Measurements from ENCODE around the gene LRRC4. TPM values are rescaled to one million over a fixed set of nuclear protein-coding genes. Genes with fewer than 3 reads are reported as not detected.
A peak's percentile ranks its signal among the peaks of the same experiment; 100 is the strongest.

Gene LRRC4
- total and polyA plus RNA-seq, 12 donors, result 0.75 to 7.3 (median 3.1) TPM

DNA sequence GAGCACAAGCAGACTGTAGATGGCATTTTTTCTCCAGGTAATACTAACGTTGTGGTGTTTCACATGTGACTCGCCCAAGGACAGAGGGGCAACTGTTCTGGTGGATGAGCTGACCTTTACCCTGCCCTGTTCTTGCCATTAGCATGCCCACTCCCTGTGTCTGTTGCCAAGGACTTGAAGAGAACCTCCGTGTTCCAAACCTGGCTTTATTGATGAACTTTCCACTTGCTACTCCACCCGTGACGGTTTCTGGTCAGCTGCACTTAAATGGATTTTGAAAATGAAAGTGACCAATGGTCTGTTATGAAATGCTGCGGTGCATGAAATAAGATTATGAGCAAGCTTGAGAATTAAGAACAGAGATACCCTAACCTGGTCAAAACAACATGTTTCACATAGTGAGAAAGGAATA lies 30.4 kb downstream of the LRRC4 start:
- no peaks in the 10 kb centered on the region for H3K27me3 ChIP-seq
- peak overlapping the region in 2 of 10 donors; percentile 6 to 13 for H3K4me3 ChIP-seq
- peak overlapping the region in 3 of 10 donors; percentile 29 to 52 (median 29) for H3K27ac ChIP-seq
- H3K4me1 ChIP-seq, result peaks cover 8 to 79% (median 28%) of the 10 kb centered on the region in 9 donors
- ATAC-seq (no peak), DNase-seq (no peak)
- WGBS, 2 donors, result 54 to 73% methylated on average over 6 of the region's 6 CpGs
- no peak for TF ChIP-seq CTCF (IDR thresholded peaks at IDR 0.05)
- intact Hi-C loops (cut with DNase I), result no loop called here
- H3K36me3 ChIP-seq, result peaks cover 0 to 25% (median 0%) of the 10 kb centered on the region in 9 donors
- H3K9me3 ChIP-seq, result no peaks in the 10 kb centered on the region

DNA sequence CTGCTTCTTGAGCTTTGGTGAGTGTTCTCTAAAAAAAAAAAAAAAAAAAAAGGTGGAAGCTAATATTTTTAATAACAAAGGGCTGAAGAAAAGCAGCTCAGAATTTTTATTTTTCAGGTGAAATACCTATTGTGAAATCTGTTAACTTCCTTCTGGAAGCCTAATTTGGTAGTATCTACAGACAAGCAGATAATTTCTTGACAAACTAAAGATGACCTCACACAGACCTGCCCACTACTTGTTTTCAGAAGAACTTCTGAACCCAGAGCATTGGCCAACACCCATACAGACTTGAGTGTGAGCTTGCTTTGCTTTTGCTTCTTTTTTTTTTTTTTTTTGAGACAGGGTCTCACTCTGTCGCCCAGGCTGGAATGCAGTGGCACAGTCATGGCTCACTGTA lies 31.2 kb downstream of the LRRC4 start:
- intact Hi-C loops (cut with DNase I), result no loop called here
- ATAC-seq (no peak), DNase-seq (no peak)
- Histone ChIP-seq H3K9me3 (no peaks in the 10 kb centered on the region), H3K27me3 (no peaks in the 10 kb centered on the region), H3K4me3 (no peak overlapping the region), H3K36me3 (peaks cover 0 to 26% (median 0%) of the 10 kb centered on the region in 9 donors), H3K27ac (peak overlapping the region in 1 of 10 donors; percentile 29), H3K4me1 (peaks cover 12 to 83% (median 36%) of the 10 kb centered on the region in 9 donors)
- WGBS, 2 donors, result 100% methylated on average over 1 of the region's 1 CpG
- TF ChIP-seq CTCF (IDR thresholded peaks at IDR 0.05), result no peak

DNA sequence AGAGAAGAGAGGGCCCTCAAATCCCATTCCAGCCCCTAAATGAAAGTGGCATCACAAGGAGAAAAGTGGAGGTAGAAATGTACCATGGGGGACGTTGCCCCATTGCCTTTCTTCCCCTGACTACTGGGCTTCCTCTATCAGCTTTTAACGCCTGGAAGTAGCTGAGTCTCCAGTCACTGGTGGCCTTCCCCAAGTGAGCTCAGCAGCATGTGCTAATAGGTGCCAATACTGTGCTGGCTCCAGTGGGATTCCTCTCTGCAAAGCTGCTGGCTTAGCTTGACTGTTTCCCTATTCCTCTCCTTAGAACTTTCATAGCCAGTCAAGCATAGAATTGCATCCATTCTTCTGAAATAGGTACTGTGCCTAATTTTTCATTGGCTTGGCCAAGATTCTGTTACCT lies 32.6 kb downstream of the LRRC4 start:
- 56 to 62% methylated on average over 2 of the region's 2 CpGs for WGBS, 2 donors
- H3K9me3 ChIP-seq, result no peaks in the 10 kb centered on the region

GRCh38 chr7:127997226-127997922 lies 33.9 kb downstream of the LRRC4 start:
- intact Hi-C loops (cut with DNase I), result no loop called here
- ATAC-seq (no peak), DNase-seq (no peak)
- Histone ChIP-seq H3K27me3 (no peaks in the 10 kb centered on the region), H3K36me3 (peaks cover 0 to 50% (median 0%) of the 10 kb centered on the region in 9 donors), H3K9me3 (no peaks in the 10 kb centered on the region), H3K4me3 (no peak overlapping the region), H3K27ac (no peak overlapping the region), H3K4me1 (peaks cover 16 to 66% (median 42%) of the 10 kb centered on the region in 9 donors)
- WGBS, 2 donors, result 87 to 90% methylated on average over 4 of the region's 4 CpGs
- TF ChIP-seq CTCF (IDR thresholded peaks at IDR 0.05), result no peak

More for the DNA sequence above, 32.6 kb downstream of the LRRC4 start:
- no peak for TF ChIP-seq CTCF (IDR thresholded peaks at IDR 0.05)
- Histone ChIP-seq H3K36me3 (peaks cover 0 to 37% (median 0%) of the 10 kb centered on the region in 9 donors), H3K4me1 (peaks cover 16 to 78% (median 40%) of the 10 kb centered on the region in 9 donors), H3K4me3 (no peak overlapping the region), H3K27ac (no peak overlapping the region), H3K27me3 (no peaks in the 10 kb centered on the region)
- ATAC-seq (no peak), DNase-seq (no peak)
- intact Hi-C loops (cut with DNase I), result no loop called here
